Trophoblast cell (in vitro differentiated cells and primary cell): ENCODE measurements around the gene MRPL43.

Experiments used
- DNase-seq, 2 donors: peaks; one replicate each; pipeline ENCODE4 v3.0.0-alpha.2; 2016
- H2AFZ ChIP-seq: 2 replicates; pipeline ENCODE4 v1.6.1; 2013; ENCODE audit warnings: low read length, moderate library complexity, mild to moderate bottlenecking; ENCODE audit not compliant: insufficient read depth, poor library complexity
- H2AK5ac ChIP-seq: 2 replicates; pipeline ENCODE4 v1.6.1; 2013; ENCODE audit warnings: mild to moderate bottlenecking, low read length
- H2BK120ac ChIP-seq: 2 replicates; pipeline ENCODE4 v1.6.1; 2013; ENCODE audit warnings: low read length, mild to moderate bottlenecking, moderate library complexity; ENCODE audit not compliant: insufficient read depth, poor library complexity
- H2BK12ac ChIP-seq: 2 replicates; pipeline ENCODE4 v1.6.1; 2013; ENCODE audit warnings: mild to moderate bottlenecking, low read length, moderate library complexity
- H2BK5ac ChIP-seq: 2 replicates; pipeline ENCODE4 v1.6.1; 2013; ENCODE audit warnings: low read length, low read depth, moderate library complexity, mild to moderate bottlenecking; ENCODE audit not compliant: poor library complexity
- H3K14ac ChIP-seq: 2 replicates; pipeline ENCODE4 v1.6.1; 2013; ENCODE audit warnings: mild to moderate bottlenecking, low read length
- H3K18ac ChIP-seq: 2 replicates; pipeline ENCODE4 v1.6.1; 2013; ENCODE audit warnings: mild to moderate bottlenecking, low read length
- H3K23ac ChIP-seq: 2 replicates; pipeline ENCODE4 v1.6.1; 2013; ENCODE audit warnings: low read length
- H3K27ac ChIP-seq: 2 replicates; pipeline ENCODE4 v1.5.1; 2013; ENCODE audit warnings: low read depth, mild to moderate bottlenecking, inconsistent platforms, low read length, moderate library complexity
- H3K27me3 ChIP-seq: 2 replicates; pipeline ENCODE4 v1.6.1; 2013; ENCODE audit warnings: inconsistent platforms, mild to moderate bottlenecking, low read length, moderate library complexity; ENCODE audit not compliant: insufficient read depth
- H3K36me3 ChIP-seq, 2 experiments: 1 replicate in 1 of 2; 2 replicates in 1 of 2; pipeline ENCODE4 v1.6.1; 2013; ENCODE audit warnings: low read length in 2 of 2, mild to moderate bottlenecking in 2 of 2, moderate library complexity in 1 of 2; ENCODE audit not compliant: insufficient read depth in 2 of 2, control insufficient read depth in 1 of 2
- H3K4ac ChIP-seq: 2 replicates; pipeline ENCODE4 v1.6.1; 2013; ENCODE audit warnings: low read depth, mild to moderate bottlenecking, low read length, moderate library complexity
- H3K4me1 ChIP-seq, 2 experiments: 1 replicate in 1 of 2; 2 replicates in 1 of 2; pipeline ENCODE4 v1.6.1; 2013; ENCODE audit warnings: low read length in 2 of 2, mild to moderate bottlenecking in 2 of 2, moderate library complexity in 1 of 2; ENCODE audit not compliant: insufficient read depth in 2 of 2, control insufficient read depth in 1 of 2
- H3K4me2 ChIP-seq: 2 replicates; pipeline ENCODE4 v1.6.1; 2013; ENCODE audit warnings: inconsistent platforms, mild to moderate bottlenecking, low read length, moderate library complexity
- H3K4me3 ChIP-seq: 2 replicates; pipeline ENCODE4 v1.5.1; 2013; ENCODE audit warnings: mild to moderate bottlenecking, low read depth, low read length, inconsistent platforms
- H3K79me1 ChIP-seq: one replicate; pipeline ENCODE4 v1.6.1; 2013; ENCODE audit warnings: low read length
- H3K79me2 ChIP-seq: 2 replicates; pipeline ENCODE4 v1.6.1; 2013; ENCODE audit warnings: low read length, mild to moderate bottlenecking; ENCODE audit not compliant: control insufficient read depth, insufficient read depth, poor library complexity
- H3K9ac ChIP-seq: 2 replicates; pipeline ENCODE4 v1.6.1; 2013; ENCODE audit warnings: mild to moderate bottlenecking, low read length
- H3K9me3 ChIP-seq: 2 replicates; pipeline ENCODE4 v1.6.1; 2013; ENCODE audit warnings: low read depth, mild to moderate bottlenecking, control low read depth, inconsistent platforms, low read length; ENCODE audit not compliant: insufficient read depth
- H4K12ac ChIP-seq: 2 replicates; pipeline ENCODE4 v1.6.1; 2013; ENCODE audit warnings: low read depth, mild to moderate bottlenecking, low read length, moderate library complexity
- H4K8ac ChIP-seq: 2 replicates; pipeline ENCODE4 v1.6.1; 2013; ENCODE audit warnings: low read depth, mild to moderate bottlenecking, low read length, moderate library complexity
- H4K91ac ChIP-seq: one replicate; pipeline ENCODE4 v1.6.1; 2013; ENCODE audit warnings: low read depth, mild to moderate bottlenecking, low read length, moderate library complexity
- WGBS: extraction: QIAGEN DNeasy Blood & Tissue Kit; methylation state at CpG from one replicate; pipeline ENCODE4 v1.1.7; 2013; ENCODE audit warnings: missing lambda C conversion rate; ENCODE audit not compliant: insufficient read length, insufficient coverage; ENCODE audit errors: extremely low coverage; 5-methylcytosine and 5-hydroxymethylcytosine counted together

MRPL43 gene

DNA sequence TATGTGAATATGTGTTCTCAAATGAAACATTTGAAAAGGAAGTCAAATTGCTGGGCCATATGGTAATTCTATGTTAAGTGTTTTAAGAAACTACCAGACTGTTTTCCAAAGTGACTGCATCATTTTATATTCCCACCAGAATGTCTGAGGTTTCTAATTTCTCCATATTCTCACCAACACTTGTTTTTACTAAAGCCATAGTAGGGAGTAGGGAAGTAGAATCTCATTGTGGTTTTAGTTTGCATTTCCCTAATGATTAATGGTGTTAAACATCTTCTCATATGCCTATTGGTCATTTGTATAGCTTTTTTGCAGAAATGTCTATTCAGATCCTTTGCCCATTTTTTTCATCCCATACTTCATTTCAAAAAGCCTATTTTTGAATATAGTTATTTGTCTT, 27.0 kb downstream of the MRPL43 start:
- Histone ChIP-seq H2BK12ac (no peak overlapping the region), H3K14ac (no peak overlapping the region), H3K4me1 (no peaks in the 10 kb centered on the region), H3K4ac (no peak overlapping the region), H3K36me3 (peaks cover 8 to 13% of the 10 kb centered on the region in 2 experiments), H2BK120ac (no peak overlapping the region), H3K9me3 (no peaks in the 10 kb centered on the region), H3K79me2 (no peaks in the 10 kb centered on the region), H3K9ac (no peak overlapping the region), H2AFZ (no peak overlapping the region), H3K4me3 (no peak overlapping the region), H3K27me3 (no peaks in the 10 kb centered on the region), H4K91ac (no peak overlapping the region), H3K27ac (no peak overlapping the region), H4K8ac (no peak overlapping the region), H3K4me2 (no peak overlapping the region), H3K23ac (no peak overlapping the region), H2BK5ac (no peak overlapping the region), H3K18ac (no peak overlapping the region), H3K79me1 (no peaks in the 10 kb centered on the region), H2AK5ac (no peak overlapping the region), H4K12ac (no peak overlapping the region)
- no peak for DNase-seq

DNA sequence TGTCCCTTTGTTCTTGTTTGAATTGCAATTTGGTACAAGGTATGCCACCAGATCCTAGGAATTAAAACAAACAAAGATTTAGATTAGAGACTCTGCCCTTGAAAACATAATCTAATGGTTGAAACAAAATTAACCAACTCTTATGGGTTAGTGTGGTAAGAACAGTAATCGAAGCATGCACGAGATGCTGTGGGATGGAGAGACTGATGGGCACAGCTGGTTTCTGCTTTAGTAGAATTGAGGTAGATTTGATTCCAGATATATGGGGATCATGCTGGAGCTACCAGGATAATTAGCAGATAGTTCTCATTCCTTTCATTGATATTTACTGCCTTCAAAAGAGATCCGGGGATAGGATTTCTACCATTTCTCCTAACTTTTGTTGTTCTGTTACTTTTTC, 38.4 kb downstream of the MRPL43 start:
- Histone ChIP-seq H3K4me1 (no peaks in the 10 kb centered on the region), H3K18ac (no peak overlapping the region), H3K4ac (no peak overlapping the region), H2BK120ac (no peak overlapping the region), H3K79me2 (no peaks in the 10 kb centered on the region), H3K36me3 (peaks cover 22 to 32% of the 10 kb centered on the region in 2 experiments), H3K4me3 (no peak overlapping the region), H3K9me3 (no peaks in the 10 kb centered on the region), H3K9ac (no peak overlapping the region), H3K27me3 (no peaks in the 10 kb centered on the region), H2AK5ac (no peak overlapping the region), H3K14ac (no peak overlapping the region), H4K12ac (no peak overlapping the region), H2AFZ (no peak overlapping the region), H3K79me1 (no peaks in the 10 kb centered on the region), H3K4me2 (no peak overlapping the region), H2BK5ac (no peak overlapping the region), H4K8ac (no peak overlapping the region), H4K91ac (no peak overlapping the region), H2BK12ac (no peak overlapping the region), H3K27ac (no peak overlapping the region), H3K23ac (no peak overlapping the region)
- WGBS, result no CpG with 5 or more reads among the region's 3 CpGs
- peak in 1 of 2 donors; percentile 35 for DNase-seq

DNA sequence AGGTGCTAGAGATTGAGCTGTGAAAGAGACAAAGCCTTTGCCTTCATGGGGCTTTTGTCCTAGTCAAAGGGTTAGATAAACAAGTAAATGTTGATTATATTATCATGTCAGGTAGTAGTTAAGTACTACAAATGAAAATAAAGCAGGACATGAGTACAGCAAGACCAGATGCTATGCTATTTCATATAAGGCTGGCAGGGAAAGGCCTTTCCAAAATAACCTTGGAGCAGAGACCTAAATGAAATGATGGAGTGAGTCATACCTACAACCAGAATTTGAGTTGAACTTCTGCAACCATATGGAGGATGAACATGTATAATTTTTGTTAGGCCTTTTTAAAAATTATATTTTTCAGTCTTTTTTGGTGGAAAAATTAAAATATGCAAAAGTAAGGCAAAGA, 41.5 kb downstream of the MRPL43 start:
- Histone ChIP-seq H2AK5ac (no peak overlapping the region), H3K79me1 (no peaks in the 10 kb centered on the region), H2BK5ac (no peak overlapping the region), H3K4me1 (no peaks in the 10 kb centered on the region), H4K12ac (no peak overlapping the region), H4K91ac (no peak overlapping the region), H3K9ac (no peak overlapping the region), H3K4me3 (no peak overlapping the region), H4K8ac (no peak overlapping the region), H3K4me2 (no peak overlapping the region), H3K9me3 (no peaks in the 10 kb centered on the region), H3K14ac (no peak overlapping the region), H3K27me3 (no peaks in the 10 kb centered on the region), H3K23ac (no peak overlapping the region), H2BK12ac (no peak overlapping the region), H3K27ac (no peak overlapping the region), H3K4ac (no peak overlapping the region), H3K18ac (no peak overlapping the region), H2AFZ (no peak overlapping the region), H2BK120ac (no peak overlapping the region), H3K36me3 (peaks cover 15 to 18% of the 10 kb centered on the region in 2 experiments), H3K79me2 (no peaks in the 10 kb centered on the region)
- DNase-seq, result no peak

DNA sequence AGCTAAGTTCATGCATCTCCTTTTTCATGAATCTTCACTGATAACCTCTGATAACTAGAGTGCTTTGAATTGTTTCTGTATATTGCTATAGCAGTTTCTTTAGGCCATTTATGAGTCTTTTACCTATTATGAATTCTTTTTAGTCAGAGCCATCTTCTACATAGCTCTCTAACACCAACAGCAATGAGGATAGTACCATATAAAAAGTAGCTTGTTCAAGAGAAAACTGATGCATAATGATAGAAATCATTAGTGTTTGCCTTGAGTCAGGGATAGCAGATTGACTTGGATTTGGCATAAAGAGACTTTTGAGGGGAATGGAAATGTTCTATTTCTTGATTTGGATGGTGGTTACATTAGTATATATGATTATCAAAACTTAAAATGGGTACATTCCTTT, 43.8 kb downstream of the MRPL43 start:
- H3K18ac ChIP-seq, result no peak overlapping the region
- no peak overlapping the region for H4K91ac ChIP-seq
- no peak overlapping the region for H3K4ac ChIP-seq
- no peak overlapping the region for H3K4me2 ChIP-seq
- H3K9me3 ChIP-seq, result no peaks in the 10 kb centered on the region
- no peaks in the 10 kb centered on the region for H3K4me1 ChIP-seq
- no peak overlapping the region for H2BK120ac ChIP-seq
- H3K79me2 ChIP-seq, result no peaks in the 10 kb centered on the region
- no peak overlapping the region for H2AK5ac ChIP-seq
- no peak for DNase-seq
- H4K8ac ChIP-seq, result no peak overlapping the region
- no peaks in the 10 kb centered on the region for H3K79me1 ChIP-seq
- no peak overlapping the region for H3K23ac ChIP-seq
- H2BK12ac ChIP-seq, result no peak overlapping the region
- H3K27me3 ChIP-seq, result no peaks in the 10 kb centered on the region
- no peak overlapping the region for H3K14ac ChIP-seq
- no peak overlapping the region for H3K4me3 ChIP-seq
- H2BK5ac ChIP-seq, result no peak overlapping the region
- H4K12ac ChIP-seq, result no peak overlapping the region
- H3K27ac ChIP-seq, result no peak overlapping the region
- H3K9ac ChIP-seq, result no peak overlapping the region
- H2AFZ ChIP-seq, result no peak overlapping the region
- peaks cover 19 to 23% of the 10 kb centered on the region in 2 experiments for H3K36me3 ChIP-seq

DNA sequence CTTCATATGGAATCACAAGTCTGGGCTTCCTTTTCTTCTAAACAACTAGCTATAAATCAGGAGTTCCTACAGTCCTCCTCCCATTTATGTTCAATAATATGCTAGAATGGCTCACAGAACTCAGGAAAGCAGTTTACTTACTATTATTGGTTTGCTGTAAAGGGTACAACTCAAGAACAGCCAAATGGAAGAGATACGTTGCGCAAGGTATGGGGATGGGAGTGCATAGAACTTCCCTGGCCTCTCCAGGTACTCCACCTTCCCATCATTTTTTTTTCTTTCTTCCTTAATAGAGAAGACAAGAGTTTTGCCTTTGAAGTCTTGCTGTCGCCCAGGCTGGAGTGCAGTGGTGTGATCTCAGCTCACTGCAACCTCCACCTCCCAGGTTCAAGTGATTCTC, 45.1 kb downstream of the MRPL43 start:
- Histone ChIP-seq H3K4me2 (no peak overlapping the region), H2AFZ (no peak overlapping the region), H4K91ac (no peak overlapping the region), H4K12ac (no peak overlapping the region), H3K14ac (no peak overlapping the region), H3K18ac (no peak overlapping the region), H3K4me3 (no peak overlapping the region), H3K4ac (no peak overlapping the region), H3K27ac (no peak overlapping the region), H2BK120ac (no peak overlapping the region), H2BK5ac (no peak overlapping the region), H4K8ac (no peak overlapping the region), H3K4me1 (no peaks in the 10 kb centered on the region), H2BK12ac (no peak overlapping the region), H3K23ac (no peak overlapping the region), H2AK5ac (no peak overlapping the region), H3K36me3 (peaks cover 19 to 22% of the 10 kb centered on the region in 2 experiments), H3K79me2 (no peaks in the 10 kb centered on the region), H3K79me1 (no peaks in the 10 kb centered on the region), H3K9me3 (no peaks in the 10 kb centered on the region), H3K27me3 (no peaks in the 10 kb centered on the region), H3K9ac (no peak overlapping the region)
- no peak for DNase-seq
- WGBS, result no CpG with 5 or more reads among the region's 3 CpGs
